SK-N-DZ (cell line): ENCODE results near the gene MYRIP.
"Not testable (repeated sequence)": the region's sequence is repeated elsewhere in the genome, so short reads cannot be mapped to it uniquely, and the experiment has no call there.

ENCODE experiments used
- DNase-seq: peaks from one replicate; pipeline ENCODE4 v3.0.0-alpha.2; 2015; ENCODE audit warnings: low spot score

MYRIP gene

DNA sequence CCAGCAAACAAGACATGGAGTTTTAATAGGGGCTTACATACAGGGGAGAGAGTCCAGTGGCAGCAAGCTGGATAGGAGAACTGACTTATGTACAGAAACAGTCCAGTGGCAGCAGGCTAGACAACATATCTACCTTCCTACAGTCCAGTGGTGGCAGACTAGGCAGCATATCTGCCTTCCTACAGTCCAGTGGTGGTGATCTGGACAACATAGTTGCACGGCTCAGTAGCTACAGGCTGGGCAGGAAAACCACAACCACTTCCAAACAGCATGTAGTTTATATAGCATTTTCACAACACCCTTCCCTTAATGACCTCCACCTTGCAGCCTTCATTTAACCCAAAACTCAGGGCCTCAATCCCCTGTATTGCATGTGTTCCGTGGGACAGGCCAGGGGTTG, 318.8 kb downstream of the MYRIP start:
- no peak for DNase-seq

GRCh38 chr3:40129510-40129909, 320.1 kb downstream of the MYRIP start:
- DNase-seq: no peak

GRCh38 chr3:40129981-40130380, 320.6 kb downstream of the MYRIP start:
- DNase-seq: no peak

- no peak for DNase-seq
Measured at GRCh38 chr3:40130721-40131120, 321.3 kb downstream of the MYRIP start.

DNA sequence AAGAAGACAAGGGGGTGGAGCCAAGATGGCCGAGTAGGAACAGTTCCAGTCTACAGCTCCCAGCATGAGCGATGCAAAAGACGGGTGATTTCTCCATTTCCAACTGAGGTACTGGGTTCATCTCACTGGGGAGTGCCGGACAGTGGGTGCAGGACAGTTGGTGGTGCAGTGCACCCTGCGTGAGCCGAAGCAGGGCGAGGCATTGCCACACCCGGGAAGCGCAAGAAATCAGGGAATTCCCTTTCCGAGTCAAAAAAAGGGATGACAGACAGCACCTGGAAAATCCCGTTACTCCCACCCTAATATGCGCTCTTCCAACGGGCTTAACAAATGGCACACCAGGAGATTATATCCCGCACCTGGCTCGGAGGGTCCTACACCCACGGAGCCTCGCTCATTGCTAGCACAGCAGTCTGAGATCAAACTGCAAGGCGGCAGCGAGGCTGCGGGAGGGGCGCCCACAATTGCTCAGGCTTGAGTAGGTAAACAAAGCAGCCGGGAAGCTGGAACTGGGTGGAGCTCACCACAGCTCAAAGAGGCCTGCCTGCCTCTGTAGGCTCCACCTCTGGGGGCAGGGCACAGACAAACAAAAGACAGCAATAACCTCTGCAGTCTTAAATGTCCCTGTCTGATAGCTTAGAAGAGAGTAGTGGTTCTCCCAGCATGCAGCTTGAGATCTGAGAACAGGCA, 324.6 kb downstream of the MYRIP start:
- DNase-seq: not testable (repeated sequence)

- peak; percentile 17 for DNase-seq
Measured at GRCh38 chr3:40137591-40138295, 328.3 kb downstream of the MYRIP start.

GRCh38 chr3:40143283-40144090, 334.1 kb downstream of the MYRIP start:
- no peak for DNase-seq

DNA sequence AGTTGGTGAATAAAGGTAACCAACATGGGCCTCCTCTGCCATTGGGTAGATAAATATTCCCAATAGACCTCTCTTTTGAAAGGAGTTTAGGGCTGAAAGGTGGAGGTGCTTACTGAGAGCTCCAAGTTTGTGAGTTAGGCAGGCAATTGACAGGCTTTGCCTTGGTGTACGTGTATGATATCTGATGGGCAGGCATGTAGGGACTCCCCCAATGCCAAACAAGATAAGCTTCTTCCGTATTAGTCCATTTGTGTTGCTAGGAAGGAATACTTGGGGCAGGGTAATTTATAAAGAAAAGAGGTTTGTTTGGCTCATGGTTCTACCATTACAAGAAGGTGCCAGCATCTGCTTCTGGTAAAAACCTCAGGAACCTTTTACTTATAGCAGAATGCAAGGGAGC, 339.4 kb downstream of the MYRIP start:
- DNase-seq: no peak

DNA sequence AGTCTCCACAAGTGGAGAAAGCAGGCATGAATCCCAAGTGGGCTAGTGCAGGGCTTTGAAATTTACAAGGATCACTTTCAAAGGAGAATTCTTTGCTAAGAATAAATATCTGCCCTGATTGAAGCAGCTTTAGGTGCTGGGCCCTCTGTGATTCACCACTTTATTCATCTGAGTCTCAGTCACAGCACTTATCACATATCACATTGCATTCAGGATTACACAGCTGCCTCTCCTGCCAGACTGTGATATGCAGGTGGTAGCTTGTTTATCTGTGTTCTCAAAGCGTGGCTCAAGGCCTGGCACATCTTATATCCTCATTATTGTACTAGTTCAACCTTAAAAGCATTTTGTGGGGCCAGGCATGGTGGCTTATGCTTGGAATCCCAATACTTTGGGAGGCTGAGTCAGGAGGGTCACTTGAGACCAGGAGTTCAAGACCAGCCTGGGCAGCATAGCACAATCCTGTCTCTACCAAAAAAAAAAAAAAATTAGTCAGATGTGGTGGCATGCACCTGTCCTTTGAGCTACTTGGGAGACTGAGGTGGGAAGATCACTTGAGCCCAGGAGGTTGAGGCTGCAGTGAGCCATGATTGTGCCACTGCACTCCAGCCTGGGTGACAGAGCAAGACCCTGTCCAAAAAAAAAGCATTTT, 343.2 kb downstream of the MYRIP start:
- no peak for DNase-seq

- no peak for DNase-seq
Measured at GRCh38 chr3:40160933-40161332, 351.5 kb downstream of the MYRIP start.

- no peak for DNase-seq
Measured at GRCh38 chr3:40162616-40163015, 353.2 kb downstream of the MYRIP start.

DNA sequence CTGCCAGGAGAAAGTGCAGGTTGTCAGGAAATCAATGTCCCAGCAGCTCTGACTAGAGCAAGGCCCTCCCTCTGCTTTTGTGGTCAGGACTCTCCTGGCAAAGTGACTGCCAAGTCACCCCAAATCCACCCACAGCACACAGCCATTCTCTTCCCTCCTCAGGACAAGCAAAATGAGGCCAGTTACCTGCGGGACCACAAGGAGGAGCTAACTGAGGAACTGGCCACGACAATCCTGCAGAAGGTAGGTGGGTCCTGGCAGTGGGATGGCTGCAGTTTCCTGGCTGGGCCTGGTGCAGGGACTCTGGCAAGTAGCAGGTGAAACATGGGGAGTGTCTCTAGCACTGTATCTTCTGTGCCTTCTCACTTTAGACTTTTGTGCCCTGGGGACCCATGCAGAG, 357.6 kb downstream of the MYRIP start:
- DNase-seq: no peak

DNA sequence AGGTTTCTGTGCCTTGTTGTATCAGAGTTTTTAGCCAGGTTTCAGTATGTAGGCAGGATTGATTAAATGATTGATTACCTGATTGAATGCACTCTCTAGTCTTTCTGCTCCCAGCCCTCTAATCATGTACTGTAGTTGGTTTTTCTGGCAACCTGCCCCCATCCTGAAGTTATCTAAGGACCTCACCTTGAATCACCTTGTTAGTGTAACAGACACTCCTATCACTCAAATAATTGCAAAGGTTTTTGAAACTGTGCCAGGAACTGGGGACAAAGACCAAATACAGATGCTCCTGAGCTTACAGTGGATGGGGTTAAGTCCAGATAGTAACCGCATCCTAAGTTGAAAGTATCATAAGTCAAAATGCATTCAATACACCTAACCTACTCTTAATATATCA, 358.5 kb downstream of the MYRIP start:
- no peak for DNase-seq

- DNase-seq: no peak
Measured at GRCh38 chr3:40169983-40170382, 360.6 kb downstream of the MYRIP start.

DNA sequence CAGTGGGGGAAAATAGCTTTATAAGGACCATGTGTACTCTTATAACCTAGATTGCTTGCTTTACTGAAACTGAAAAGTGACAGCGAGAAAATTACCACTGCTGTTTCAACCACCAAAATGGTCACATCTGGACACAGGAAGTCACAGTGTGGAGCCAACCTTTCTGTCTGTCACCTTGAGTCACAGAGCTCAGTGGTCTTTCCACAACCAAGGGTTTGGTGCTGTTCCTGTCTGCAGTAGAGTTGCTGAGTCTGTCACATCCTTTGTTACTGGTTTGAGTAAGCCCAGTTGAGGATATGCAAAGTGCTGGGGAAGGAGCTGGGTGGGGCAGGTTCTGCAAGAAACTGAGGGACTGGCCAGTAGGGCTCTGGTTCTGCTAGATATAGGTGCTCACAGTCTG, 361.0 kb downstream of the MYRIP start:
- DNase-seq: no peak

DNA sequence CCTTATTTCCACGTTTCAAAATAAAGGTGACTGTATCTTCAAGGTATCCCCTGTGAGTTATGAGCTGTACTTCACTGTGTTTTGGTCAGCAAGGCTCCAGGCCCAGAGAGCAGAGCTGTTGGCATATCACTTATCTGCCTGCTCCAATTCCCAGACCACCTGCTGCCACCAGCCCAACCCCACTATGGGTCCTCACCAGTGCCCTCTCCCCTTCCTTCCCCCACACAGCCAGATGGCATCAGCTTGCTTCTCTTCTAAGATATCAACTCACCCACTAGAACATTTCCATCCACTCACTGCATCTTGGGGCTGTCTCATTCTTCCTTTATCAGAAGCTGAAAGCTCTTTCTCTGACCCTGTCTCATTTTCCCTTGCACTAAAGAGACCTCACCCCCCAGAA, 363.2 kb downstream of the MYRIP start:
- DNase-seq: no peak

- no peak for DNase-seq
Measured at GRCh38 chr3:40173227-40173721, 363.9 kb downstream of the MYRIP start.

DNA sequence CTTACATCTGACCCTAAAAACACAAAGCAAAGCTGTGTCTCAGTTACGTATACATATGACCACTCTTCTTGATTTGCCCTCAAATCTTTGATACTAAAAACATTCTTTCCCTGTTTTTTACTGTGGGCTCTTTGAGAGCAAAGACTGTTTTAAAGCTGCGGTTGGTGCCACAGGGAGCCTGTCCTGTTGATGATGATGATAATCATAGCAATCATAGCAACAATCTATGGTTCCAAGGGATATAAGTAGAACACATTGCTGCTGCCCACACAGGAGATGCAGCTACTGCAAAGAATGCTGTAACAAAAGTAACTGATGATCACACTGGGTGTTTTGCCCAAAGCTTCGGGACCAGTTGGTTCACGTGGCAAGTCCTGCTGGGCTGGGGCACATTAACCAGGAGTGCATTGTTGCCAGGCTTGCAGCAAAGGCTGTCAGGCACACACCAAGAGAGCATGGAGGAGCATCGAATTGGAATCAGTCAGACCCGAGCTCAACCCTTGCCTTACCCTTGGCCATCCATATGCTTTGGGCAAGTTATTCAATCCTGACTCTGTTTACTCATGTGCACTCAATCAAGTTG, 368.7 kb downstream of the MYRIP start:
- no peak for DNase-seq

DNA sequence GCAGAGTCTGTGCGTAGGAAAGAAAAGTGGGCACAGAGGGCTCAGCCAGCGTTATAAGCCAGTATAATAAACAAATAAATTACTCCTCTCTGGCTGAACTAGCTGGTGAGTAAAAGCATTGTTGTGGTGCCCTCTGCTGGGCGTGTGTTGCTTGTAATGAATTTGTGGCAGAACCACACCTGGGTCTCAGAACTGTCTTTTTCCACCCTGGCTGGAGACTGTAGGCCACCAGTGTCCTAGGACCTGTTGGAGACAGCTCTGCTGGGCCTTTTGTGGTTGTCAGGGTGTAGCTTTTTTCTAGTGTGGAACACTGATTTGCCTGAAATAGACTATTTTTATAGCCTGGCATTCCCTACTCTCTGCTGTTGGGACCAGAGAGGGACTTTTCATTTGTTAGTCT, 369.6 kb downstream of the MYRIP start:
- peak; percentile 45 for DNase-seq

GRCh38 chr3:40181182-40181581, 371.8 kb downstream of the MYRIP start:
- DNase-seq: no peak

- no peak for DNase-seq
Measured at GRCh38 chr3:40185029-40185695, 375.8 kb downstream of the MYRIP start.
